HL-60 (cell line): ENCODE data around the gene MRAS.

ENCODE experiments used
- DNase-seq, 2 experiments: peaks; one replicate each; pipeline ENCODE4 v3.0.0-alpha.2; 2010 to 2020; ENCODE audit warnings: low read depth in 1 of 2, low spot score in 1 of 2
- H3K27ac ChIP-seq: fragments of 250-450 bp; sonication (Bioruptor Pico); replicated peaks from 2 replicates; pipeline ENCODE4 v1.5.1; 2020; ENCODE audit warnings: mild to moderate bottlenecking, moderate library complexity
- H3K27me3 ChIP-seq: fragments of 250-450 bp; sonication (Bioruptor Pico); 2 replicates; pipeline ENCODE4 v1.5.1; 2021; ENCODE audit warnings: mild to moderate bottlenecking, moderate library complexity; ENCODE audit not compliant: insufficient read depth, poor library complexity, severe bottlenecking
- H3K4me3 ChIP-seq: replicated peaks from 2 replicates; pipeline ENCODE4 v1.5.1; 2011; ENCODE audit warnings: mild to moderate bottlenecking, control low read depth, low read length; ENCODE audit not compliant: insufficient read depth
- CTCF ChIP-seq: IDR thresholded peaks from one replicate; pipeline ENCODE4 v1.5.1; 2011; ENCODE audit warnings: low read length, control low read depth, inconsistent platforms; ENCODE audit not compliant: insufficient read depth
- GABPA ChIP-seq: IDR thresholded peaks from 2 replicates; pipeline ENCODE4 v1.6.1; 2012; ENCODE audit warnings: low read depth
- POLR2AphosphoS5 ChIP-seq: IDR thresholded peaks from 2 replicates; pipeline ENCODE4 v1.6.1; 2012; ENCODE audit warnings: low read depth
- SPI1 ChIP-seq: IDR thresholded peaks from 2 replicates; pipeline ENCODE4 v1.6.1; 2012; ENCODE audit warnings: low read depth, mild to moderate bottlenecking, borderline replicate concordance
- TF ChIP-seq, protein P1 (sequence below): IDR thresholded peaks from 2 replicates; pipeline ENCODE4 v1.6.1; 2012; ENCODE audit warnings: low read depth; ENCODE audit not compliant: insufficient replicate concordance

The MRAS gene

DNA sequence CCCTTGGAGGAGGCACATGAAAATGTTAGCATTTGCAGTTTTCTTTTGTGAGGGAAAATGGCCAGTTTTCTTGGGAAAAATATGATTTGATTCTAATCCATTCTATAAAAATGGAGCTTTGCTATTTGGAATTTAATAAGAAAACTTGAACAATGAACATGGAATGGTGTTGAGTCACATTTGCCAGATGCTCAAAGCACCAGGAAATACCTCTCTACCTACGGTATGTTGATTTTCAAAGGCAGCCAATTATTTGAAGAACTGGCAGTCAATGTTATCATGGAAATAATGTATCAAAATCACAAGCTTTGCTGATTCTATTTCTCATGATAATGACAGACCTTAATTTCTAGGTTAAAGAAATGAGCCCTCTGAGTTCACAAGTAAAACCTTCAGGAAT, 33.6 kb upstream of the MRAS start:
- DNase-seq, result no peak
- H3K27ac ChIP-seq, result no peak overlapping the region

GRCh38 chr3:138317687-138318086, 30.7 kb upstream of the MRAS start:
- Histone ChIP-seq H3K4me3 (no peak overlapping the region), H3K27ac (no peak overlapping the region), H3K27me3 (peaks cover 3% of the 10 kb centered on the region)
- DNase-seq, result no peak
- TF ChIP-seq GABPA (no peak), CTCF (no peak), SPI1 (no peak), POLR2AphosphoS5 (no peak)
- TF ChIP-seq, protein P1, sequence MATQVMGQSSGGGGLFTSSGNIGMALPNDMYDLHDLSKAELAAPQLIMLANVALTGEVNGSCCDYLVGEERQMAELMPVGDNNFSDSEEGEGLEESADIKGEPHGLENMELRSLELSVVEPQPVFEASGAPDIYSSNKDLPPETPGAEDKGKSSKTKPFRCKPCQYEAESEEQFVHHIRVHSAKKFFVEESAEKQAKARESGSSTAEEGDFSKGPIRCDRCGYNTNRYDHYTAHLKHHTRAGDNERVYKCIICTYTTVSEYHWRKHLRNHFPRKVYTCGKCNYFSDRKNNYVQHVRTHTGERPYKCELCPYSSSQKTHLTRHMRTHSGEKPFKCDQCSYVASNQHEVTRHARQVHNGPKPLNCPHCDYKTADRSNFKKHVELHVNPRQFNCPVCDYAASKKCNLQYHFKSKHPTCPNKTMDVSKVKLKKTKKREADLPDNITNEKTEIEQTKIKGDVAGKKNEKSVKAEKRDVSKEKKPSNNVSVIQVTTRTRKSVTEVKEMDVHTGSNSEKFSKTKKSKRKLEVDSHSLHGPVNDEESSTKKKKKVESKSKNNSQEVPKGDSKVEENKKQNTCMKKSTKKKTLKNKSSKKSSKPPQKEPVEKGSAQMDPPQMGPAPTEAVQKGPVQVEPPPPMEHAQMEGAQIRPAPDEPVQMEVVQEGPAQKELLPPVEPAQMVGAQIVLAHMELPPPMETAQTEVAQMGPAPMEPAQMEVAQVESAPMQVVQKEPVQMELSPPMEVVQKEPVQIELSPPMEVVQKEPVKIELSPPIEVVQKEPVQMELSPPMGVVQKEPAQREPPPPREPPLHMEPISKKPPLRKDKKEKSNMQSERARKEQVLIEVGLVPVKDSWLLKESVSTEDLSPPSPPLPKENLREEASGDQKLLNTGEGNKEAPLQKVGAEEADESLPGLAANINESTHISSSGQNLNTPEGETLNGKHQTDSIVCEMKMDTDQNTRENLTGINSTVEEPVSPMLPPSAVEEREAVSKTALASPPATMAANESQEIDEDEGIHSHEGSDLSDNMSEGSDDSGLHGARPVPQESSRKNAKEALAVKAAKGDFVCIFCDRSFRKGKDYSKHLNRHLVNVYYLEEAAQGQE, result no peak

More for the DNA sequence above, 33.6 kb upstream of the MRAS start:
- TF ChIP-seq, protein P1, result no peak
- TF ChIP-seq GABPA (no peak), POLR2AphosphoS5 (no peak), SPI1 (no peak), CTCF (no peak)
- Histone ChIP-seq H3K27me3 (peaks cover 5% of the 10 kb centered on the region), H3K4me3 (no peak overlapping the region)

DNA sequence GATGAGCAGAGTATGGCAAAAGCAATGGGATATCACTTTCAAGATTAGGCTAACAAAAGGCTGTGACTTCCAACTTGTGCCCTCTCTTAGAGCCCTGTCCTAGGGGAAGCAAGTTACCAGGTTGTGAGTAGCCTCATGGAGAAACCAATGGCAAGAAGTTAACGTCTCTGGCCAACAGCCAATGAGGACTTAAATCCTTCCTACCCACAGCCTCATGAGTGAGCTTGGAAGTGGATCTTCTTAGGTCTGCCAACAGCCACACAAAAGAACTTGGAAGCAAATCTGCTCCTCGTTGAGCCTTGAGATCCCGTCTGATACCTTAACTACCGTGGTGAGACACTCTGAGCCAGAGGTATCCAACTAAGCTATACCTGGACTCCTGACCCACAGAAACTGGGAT, 24.4 kb upstream of the MRAS start:
- TF ChIP-seq SPI1 (no peak), GABPA (no peak), CTCF (no peak)
- Histone ChIP-seq H3K4me3 (no peak overlapping the region), H3K27ac (no peak overlapping the region), H3K27me3 (peaks cover 3% of the 10 kb centered on the region)
- DNase-seq, result no peak

- H3K27me3 ChIP-seq, result peaks cover 19% of the 10 kb centered on the region
- no peak for DNase-seq
- no peak overlapping the region for H3K27ac ChIP-seq
- TF ChIP-seq GABPA (no peak), SPI1 (no peak), CTCF (no peak), POLR2AphosphoS5 (no peak)
- TF ChIP-seq, protein P1, result no peak
- no peak overlapping the region for H3K4me3 ChIP-seq
These were observed 22.4 kb upstream of the MRAS start for GRCh38 chr3:138325990-138326389.
